K562 (cell line): ENCODE results near the gene OR56B1.

Experiments used
- EGR1 ChIP-seq: fragments of 450-650 bp; conservative IDR thresholded peaks from 2 replicates; pipeline ENCODE4 v1.6.1; 2017; ENCODE audit warnings: mild to moderate bottlenecking
- FOXJ3 ChIP-seq: sonication (generic); formaldehyde crosslinking; IDR thresholded peaks from 2 replicates; pipeline ENCODE4 v1.4.0; 2020; ENCODE audit warnings: mild to moderate bottlenecking, missing genetic modification reagents
- LARP7 ChIP-seq: fragments of 450-650 bp; IDR thresholded peaks from 2 replicates; pipeline ENCODE4 v1.6.1; 2016
- MXI1 ChIP-seq: IDR thresholded peaks from 2 replicates; pipeline ENCODE4 v1.6.1; 2011; ENCODE audit warnings: low read depth, mild to moderate bottlenecking, improper control_type of control experiment, low read length
- NR2C1 ChIP-seq, 2 experiments: fragments of 450-650 bp; IDR thresholded peaks; 2 replicates each; pipeline ENCODE4 v1.6.1; 2017; ENCODE audit warnings: mild to moderate bottlenecking in 2 of 2, antibody characterized with exemption in 1 of 2, inconsistent platforms in 1 of 2, missing compliant biosample characterization in 1 of 2, missing genetic modification characterization in 1 of 2
- PHF8 ChIP-seq: fragments of 200-600 bp; sonication (generic); IDR thresholded peaks from 2 replicates; pipeline ENCODE4 v1.6.1; 2012; ENCODE audit warnings: mixed run types, mild to moderate bottlenecking, inconsistent platforms, low read length, moderate library complexity, borderline replicate concordance
- RNF2 ChIP-seq: sonication (generic); IDR thresholded peaks from 2 replicates; pipeline ENCODE4 v1.6.1; 2016
- ZNF274 ChIP-seq: IDR thresholded peaks from 2 replicates; pipeline ENCODE4 v1.6.1; 2011; ENCODE audit warnings: low read depth, mild to moderate bottlenecking, low read length, moderate library complexity, borderline replicate concordance
- ZNF507 ChIP-seq: conservative IDR thresholded peaks from 2 replicates; pipeline ENCODE4 v1.6.1; 2017; ENCODE audit warnings: missing genetic modification characterization, missing compliant biosample characterization
- TF ChIP-seq, protein P1 (sequence below): fragments of 250-450 bp; sonication (Bioruptor Pico); IDR thresholded peaks from 2 replicates; pipeline ENCODE4 v1.5.0; 2020; ENCODE audit warnings: mild to moderate bottlenecking, borderline replicate concordance
- TF ChIP-seq, protein P2 (sequence below), 3 experiments: IDR thresholded peaks in 2 of 3; conservative IDR thresholded peaks in 1 of 3; 2 replicates each; pipeline ENCODE4 v1.5.1; 2011 to 2012; ENCODE audit warnings: low read length in 3 of 3, mild to moderate bottlenecking in 3 of 3, control low read depth in 2 of 3, improper control_type of control experiment in 1 of 3, inconsistent platforms in 1 of 3, low read depth in 1 of 3, mixed read lengths in 1 of 3, moderate library complexity in 1 of 3; ENCODE audit not compliant: insufficient read depth in 2 of 3
- TF ChIP-seq, protein P3 (sequence below): fragments of 450-650 bp; IDR thresholded peaks from 2 replicates; pipeline ENCODE4 v1.6.1; 2016; ENCODE audit warnings: mild to moderate bottlenecking
- TF ChIP-seq, protein P4 (sequence below), 2 experiments: IDR thresholded peaks in 1 of 2; conservative IDR thresholded peaks in 1 of 2; 2 replicates each; pipeline ENCODE4 v1.6.1; 2016; ENCODE audit warnings: low read depth in 2 of 2, mild to moderate bottlenecking in 1 of 2, missing compliant biosample characterization in 1 of 2, missing genetic modification characterization in 1 of 2, moderate library complexity in 1 of 2

DNA sequence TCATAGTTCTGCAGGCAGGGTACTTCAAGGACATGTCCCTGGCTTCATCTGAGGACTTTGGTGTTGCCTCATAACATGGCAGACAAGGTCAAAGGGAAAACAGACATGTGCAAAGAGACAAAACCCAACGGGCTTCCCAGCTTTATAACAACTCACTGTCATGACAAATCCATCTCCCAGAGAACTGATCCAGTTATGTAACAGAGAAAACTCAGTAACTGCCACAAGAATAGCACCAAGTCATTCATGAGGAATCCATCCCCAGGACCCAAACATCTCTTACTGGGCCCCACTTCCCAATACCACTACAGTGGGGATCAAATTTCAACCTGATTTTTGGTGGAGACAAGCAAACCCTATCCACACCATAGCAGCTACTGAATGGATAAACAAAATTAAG lies 30.8 kb downstream of the OR56B1 start:
- no peak for TF ChIP-seq PHF8
- TF ChIP-seq, protein P1, sequence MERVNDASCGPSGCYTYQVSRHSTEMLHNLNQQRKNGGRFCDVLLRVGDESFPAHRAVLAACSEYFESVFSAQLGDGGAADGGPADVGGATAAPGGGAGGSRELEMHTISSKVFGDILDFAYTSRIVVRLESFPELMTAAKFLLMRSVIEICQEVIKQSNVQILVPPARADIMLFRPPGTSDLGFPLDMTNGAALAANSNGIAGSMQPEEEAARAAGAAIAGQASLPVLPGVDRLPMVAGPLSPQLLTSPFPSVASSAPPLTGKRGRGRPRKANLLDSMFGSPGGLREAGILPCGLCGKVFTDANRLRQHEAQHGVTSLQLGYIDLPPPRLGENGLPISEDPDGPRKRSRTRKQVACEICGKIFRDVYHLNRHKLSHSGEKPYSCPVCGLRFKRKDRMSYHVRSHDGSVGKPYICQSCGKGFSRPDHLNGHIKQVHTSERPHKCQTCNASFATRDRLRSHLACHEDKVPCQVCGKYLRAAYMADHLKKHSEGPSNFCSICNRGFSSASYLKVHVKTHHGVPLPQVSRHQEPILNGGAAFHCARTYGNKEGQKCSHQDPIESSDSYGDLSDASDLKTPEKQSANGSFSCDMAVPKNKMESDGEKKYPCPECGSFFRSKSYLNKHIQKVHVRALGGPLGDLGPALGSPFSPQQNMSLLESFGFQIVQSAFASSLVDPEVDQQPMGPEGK (CRISPR knock-in tag) = no peak
- TF ChIP-seq RNF2 = no peak
- no peak for TF ChIP-seq NR2C1 (IDR thresholded peaks at IDR 0.05)
- TF ChIP-seq NR2C1 (tag; IDR thresholded peaks at IDR 0.05) = no peak
- no peak for TF ChIP-seq MXI1
- TF ChIP-seq, protein P2, sequence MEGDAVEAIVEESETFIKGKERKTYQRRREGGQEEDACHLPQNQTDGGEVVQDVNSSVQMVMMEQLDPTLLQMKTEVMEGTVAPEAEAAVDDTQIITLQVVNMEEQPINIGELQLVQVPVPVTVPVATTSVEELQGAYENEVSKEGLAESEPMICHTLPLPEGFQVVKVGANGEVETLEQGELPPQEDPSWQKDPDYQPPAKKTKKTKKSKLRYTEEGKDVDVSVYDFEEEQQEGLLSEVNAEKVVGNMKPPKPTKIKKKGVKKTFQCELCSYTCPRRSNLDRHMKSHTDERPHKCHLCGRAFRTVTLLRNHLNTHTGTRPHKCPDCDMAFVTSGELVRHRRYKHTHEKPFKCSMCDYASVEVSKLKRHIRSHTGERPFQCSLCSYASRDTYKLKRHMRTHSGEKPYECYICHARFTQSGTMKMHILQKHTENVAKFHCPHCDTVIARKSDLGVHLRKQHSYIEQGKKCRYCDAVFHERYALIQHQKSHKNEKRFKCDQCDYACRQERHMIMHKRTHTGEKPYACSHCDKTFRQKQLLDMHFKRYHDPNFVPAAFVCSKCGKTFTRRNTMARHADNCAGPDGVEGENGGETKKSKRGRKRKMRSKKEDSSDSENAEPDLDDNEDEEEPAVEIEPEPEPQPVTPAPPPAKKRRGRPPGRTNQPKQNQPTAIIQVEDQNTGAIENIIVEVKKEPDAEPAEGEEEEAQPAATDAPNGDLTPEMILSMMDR (IDR thresholded peaks at IDR 0.05 in 2 of 3, conservative IDR thresholded peaks at IDR 0.05 in 1 of 3; ENCODE audit: insufficient read depth in 2 of 3, low read depth in 1 of 3, low read length in 3 of 3) = no peak
- TF ChIP-seq, protein P3, sequence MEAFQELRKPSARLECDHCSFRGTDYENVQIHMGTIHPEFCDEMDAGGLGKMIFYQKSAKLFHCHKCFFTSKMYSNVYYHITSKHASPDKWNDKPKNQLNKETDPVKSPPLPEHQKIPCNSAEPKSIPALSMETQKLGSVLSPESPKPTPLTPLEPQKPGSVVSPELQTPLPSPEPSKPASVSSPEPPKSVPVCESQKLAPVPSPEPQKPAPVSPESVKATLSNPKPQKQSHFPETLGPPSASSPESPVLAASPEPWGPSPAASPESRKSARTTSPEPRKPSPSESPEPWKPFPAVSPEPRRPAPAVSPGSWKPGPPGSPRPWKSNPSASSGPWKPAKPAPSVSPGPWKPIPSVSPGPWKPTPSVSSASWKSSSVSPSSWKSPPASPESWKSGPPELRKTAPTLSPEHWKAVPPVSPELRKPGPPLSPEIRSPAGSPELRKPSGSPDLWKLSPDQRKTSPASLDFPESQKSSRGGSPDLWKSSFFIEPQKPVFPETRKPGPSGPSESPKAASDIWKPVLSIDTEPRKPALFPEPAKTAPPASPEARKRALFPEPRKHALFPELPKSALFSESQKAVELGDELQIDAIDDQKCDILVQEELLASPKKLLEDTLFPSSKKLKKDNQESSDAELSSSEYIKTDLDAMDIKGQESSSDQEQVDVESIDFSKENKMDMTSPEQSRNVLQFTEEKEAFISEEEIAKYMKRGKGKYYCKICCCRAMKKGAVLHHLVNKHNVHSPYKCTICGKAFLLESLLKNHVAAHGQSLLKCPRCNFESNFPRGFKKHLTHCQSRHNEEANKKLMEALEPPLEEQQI = no peak
- no peak for TF ChIP-seq LARP7
- no peak for TF ChIP-seq ZNF274
- TF ChIP-seq EGR1 = no peak
- no peak for TF ChIP-seq FOXJ3 (CRISPR knock-in tag)
- TF ChIP-seq ZNF507 (tag) = no peak
- TF ChIP-seq, protein P4, sequence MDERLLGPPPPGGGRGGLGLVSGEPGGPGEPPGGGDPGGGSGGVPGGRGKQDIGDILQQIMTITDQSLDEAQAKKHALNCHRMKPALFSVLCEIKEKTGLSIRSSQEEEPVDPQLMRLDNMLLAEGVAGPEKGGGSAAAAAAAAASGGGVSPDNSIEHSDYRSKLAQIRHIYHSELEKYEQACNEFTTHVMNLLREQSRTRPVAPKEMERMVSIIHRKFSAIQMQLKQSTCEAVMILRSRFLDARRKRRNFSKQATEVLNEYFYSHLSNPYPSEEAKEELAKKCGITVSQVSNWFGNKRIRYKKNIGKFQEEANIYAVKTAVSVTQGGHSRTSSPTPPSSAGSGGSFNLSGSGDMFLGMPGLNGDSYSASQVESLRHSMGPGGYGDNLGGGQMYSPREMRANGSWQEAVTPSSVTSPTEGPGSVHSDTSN (CRISPR knock-in tag; IDR thresholded peaks at IDR 0.05; ENCODE audit: low read depth) = no peak
- TF ChIP-seq, protein P4 (tag; conservative IDR thresholded peaks at IDR 0.05; ENCODE audit: low read depth) = no peak
